Body of pancreas (tissue), 4 donors: Measurements from ENCODE around the gene KAT6B. TPM values are rescaled to one million over a fixed set of nuclear protein-coding genes. Genes with fewer than 3 reads are reported as not detected.

Source experiments
- ATAC-seq: fragments of 150-250 bp; one replicate; pipeline ENCODE4 v1.9.1; 2016
- DNase-seq, 4 donors: peaks; one replicate each; pipeline ENCODE4 v3.0.0-alpha.2; 2019
- H3K27ac ChIP-seq, 4 donors: fragments of 200-600 bp; sonication (generic); 1 replicate in 3 of 4; 2 replicates in 1 of 4; pipeline versions ENCODE4 v1.5.1 to v1.6.1; 2016 to 2019; ENCODE audit warnings: mild to moderate bottlenecking in 1 of 4, mixed read lengths in 1 of 4, moderate library complexity in 1 of 4
- H3K27me3 ChIP-seq, 2 donors: fragments of 200-600 bp; sonication (generic); one replicate each; pipeline ENCODE4 v1.6.0; 2016; ENCODE audit warnings: mild to moderate bottlenecking in 1 of 2
- H3K36me3 ChIP-seq, 2 donors: fragments of 200-600 bp; sonication (generic); replicated peaks in 1 of 2; 2 replicates each; pipeline ENCODE4 v1.5.1; 2016; ENCODE audit warnings: low read depth in 2 of 2; ENCODE audit not compliant: insufficient read depth in 1 of 2
- H3K4me1 ChIP-seq: fragments of 200-600 bp; sonication (generic); one replicate; pipeline ENCODE4 v1.6.0; 2016
- H3K4me3 ChIP-seq, 2 donors: fragments of 200-600 bp; sonication (generic); 1 replicate in 1 of 2; 2 replicates in 1 of 2; pipeline ENCODE4 v1.5.1; 2016 to 2019
- H3K9me3 ChIP-seq, 3 donors: fragments of 200-600 bp; sonication (generic); 1 replicate in 2 of 3; 2 replicates in 1 of 3; pipeline ENCODE4 v1.5.1; 2016
- POLR2A ChIP-seq, 3 donors: fragments of 450-650 bp; IDR thresholded peaks; one replicate each; pipeline ENCODE4 v1.6.1; 2016; ENCODE audit warnings: antibody characterized with exemption in 3 of 3, mild to moderate bottlenecking in 2 of 3
- WGBS, 2 donors: methylation state at CpG; one replicate each; pipeline ENCODE4 v1.1.5; 2017; 5-methylcytosine and 5-hydroxymethylcytosine counted together
- intact Hi-C: fragments of 100-400 bp; cut with DNase I; formaldehyde crosslinking; loops from one replicate; pipeline ENCODE4 v1.15.1; 2023
- total RNA-seq, 2 donors: library from RNA; depleted of rRNA; stranded (reverse); fragments of >200 nt; gene quantifications; one replicate each; pipeline ENCODE4 v1.1.0, GENCODE V29; 2016
- TF ChIP-seq, protein P1 (sequence below), 7 experiments: fragments of 450-650 bp in 4 of 7; fragments of 200-600 bp in 3 of 7; sonication (generic) in 3 of 7; IDR thresholded peaks; one replicate each; pipeline ENCODE4 v1.5.1; 2016 to 2019; ENCODE audit warnings: antibody characterized with exemption in 7 of 7

Gene KAT6B
- total RNA-seq, 2 donors from 2014 or later = 39.9 to 45.9 TPM

DNA sequence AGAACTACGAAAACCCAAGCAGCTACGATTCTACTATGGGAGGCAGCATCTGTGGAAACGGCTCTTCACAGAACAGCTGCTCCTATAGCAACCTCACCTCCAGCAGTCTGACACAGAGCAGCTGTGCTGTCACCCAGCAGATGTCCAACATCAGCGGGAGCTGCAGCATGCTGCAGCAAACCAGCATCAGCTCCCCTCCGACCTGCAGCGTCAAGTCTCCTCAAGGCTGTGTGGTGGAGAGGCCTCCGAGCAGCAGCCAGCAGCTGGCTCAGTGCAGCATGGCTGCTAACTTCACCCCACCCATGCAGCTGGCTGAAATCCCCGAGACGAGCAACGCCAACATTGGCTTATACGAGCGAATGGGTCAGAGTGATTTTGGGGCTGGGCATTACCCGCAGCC is 203.5 kb downstream of the KAT6B start:
- H3K4me1 ChIP-seq = peaks cover 6% of the 10 kb centered on the region
- WGBS, 2 donors = 91 to 94% methylated on average over 7 to 13 of the region's 13 CpGs
- TF ChIP-seq POLR2A (IDR thresholded peaks at IDR 0.05) = no peak
- TF ChIP-seq, protein P1, sequence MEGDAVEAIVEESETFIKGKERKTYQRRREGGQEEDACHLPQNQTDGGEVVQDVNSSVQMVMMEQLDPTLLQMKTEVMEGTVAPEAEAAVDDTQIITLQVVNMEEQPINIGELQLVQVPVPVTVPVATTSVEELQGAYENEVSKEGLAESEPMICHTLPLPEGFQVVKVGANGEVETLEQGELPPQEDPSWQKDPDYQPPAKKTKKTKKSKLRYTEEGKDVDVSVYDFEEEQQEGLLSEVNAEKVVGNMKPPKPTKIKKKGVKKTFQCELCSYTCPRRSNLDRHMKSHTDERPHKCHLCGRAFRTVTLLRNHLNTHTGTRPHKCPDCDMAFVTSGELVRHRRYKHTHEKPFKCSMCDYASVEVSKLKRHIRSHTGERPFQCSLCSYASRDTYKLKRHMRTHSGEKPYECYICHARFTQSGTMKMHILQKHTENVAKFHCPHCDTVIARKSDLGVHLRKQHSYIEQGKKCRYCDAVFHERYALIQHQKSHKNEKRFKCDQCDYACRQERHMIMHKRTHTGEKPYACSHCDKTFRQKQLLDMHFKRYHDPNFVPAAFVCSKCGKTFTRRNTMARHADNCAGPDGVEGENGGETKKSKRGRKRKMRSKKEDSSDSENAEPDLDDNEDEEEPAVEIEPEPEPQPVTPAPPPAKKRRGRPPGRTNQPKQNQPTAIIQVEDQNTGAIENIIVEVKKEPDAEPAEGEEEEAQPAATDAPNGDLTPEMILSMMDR (IDR thresholded peaks at IDR 0.05) = no peak
- ATAC-seq (no peak), DNase-seq (no peak)
- intact Hi-C loops = no loop called here
- H3K27ac ChIP-seq = no peak overlapping the region
- peaks cover 0 to 15% of the 10 kb centered on the region in 2 donors for H3K36me3 ChIP-seq
- H3K4me3 ChIP-seq = no peak overlapping the region
- H3K27me3 ChIP-seq = no peaks in the 10 kb centered on the region
- no peaks in the 10 kb centered on the region for H3K9me3 ChIP-seq

GRCh38 chr10:75030371-75030770 is 204.0 kb downstream of the KAT6B start:
- Histone ChIP-seq H3K36me3 (peaks cover 0 to 15% of the 10 kb centered on the region in 2 donors), H3K27me3 (no peaks in the 10 kb centered on the region), H3K9me3 (no peaks in the 10 kb centered on the region), H3K4me1 (peaks cover under 1% of the 10 kb centered on the region), H3K27ac (no peak overlapping the region), H3K4me3 (no peak overlapping the region)
- TF ChIP-seq POLR2A (IDR thresholded peaks at IDR 0.05) = no peak
- TF ChIP-seq, protein P1 (IDR thresholded peaks at IDR 0.05) = no peak
- intact Hi-C loops = no loop called here
- 95 to 97% methylated on average over 10 of the region's 10 CpGs for WGBS, 2 donors
- ATAC-seq (no peak), DNase-seq (no peak)

DNA sequence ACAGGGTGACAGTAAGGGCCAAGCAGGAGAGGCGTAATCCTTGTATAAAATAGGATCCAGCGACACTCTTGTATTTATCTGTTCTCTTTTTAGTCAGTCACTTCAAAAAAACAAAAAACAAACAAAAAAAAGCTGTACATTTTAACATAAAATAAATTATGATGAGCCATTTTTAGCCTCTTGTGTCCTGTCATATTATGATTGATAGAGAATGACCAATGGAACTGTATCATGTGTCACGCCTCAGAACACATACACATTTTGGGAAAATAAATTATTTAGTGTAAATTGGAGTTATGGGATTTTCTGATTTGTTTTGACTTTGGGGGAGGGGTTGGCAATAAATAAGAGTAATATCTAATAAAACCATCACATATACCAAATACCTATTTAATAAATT is 205.7 kb downstream of the KAT6B start:
- 99% methylated on average over 3 of the region's 3 CpGs for WGBS, 2 donors
- no peak for DNase-seq
- H3K27ac ChIP-seq = no peak overlapping the region
- intact Hi-C loops = no loop called here
- no peak overlapping the region for H3K4me3 ChIP-seq
- TF ChIP-seq, protein P1 (IDR thresholded peaks at IDR 0.05) = no peak
- TF ChIP-seq POLR2A (IDR thresholded peaks at IDR 0.05) = no peak
- no peaks in the 10 kb centered on the region for H3K27me3 ChIP-seq
- no peak for ATAC-seq
- no peaks in the 10 kb centered on the region for H3K4me1 ChIP-seq
- peaks cover 0 to 15% of the 10 kb centered on the region in 2 donors for H3K36me3 ChIP-seq
- no peaks in the 10 kb centered on the region for H3K9me3 ChIP-seq

GRCh38 chr10:75032813-75033212 is 206.4 kb downstream of the KAT6B start:
- ATAC-seq = no peak
- Histone ChIP-seq H3K4me1 (no peaks in the 10 kb centered on the region), H3K27ac (no peak overlapping the region), H3K27me3 (no peaks in the 10 kb centered on the region), H3K9me3 (no peaks in the 10 kb centered on the region), H3K36me3 (peaks cover 0 to 15% of the 10 kb centered on the region in 2 donors), H3K4me3 (no peak overlapping the region)
- DNase-seq = no peak
- WGBS, 2 donors = 82 to 86% methylated on average over 8 of the region's 8 CpGs
- no peak for TF ChIP-seq POLR2A (IDR thresholded peaks at IDR 0.05)
- TF ChIP-seq, protein P1 (IDR thresholded peaks at IDR 0.05) = no peak
- intact Hi-C loops = no loop called here

DNA sequence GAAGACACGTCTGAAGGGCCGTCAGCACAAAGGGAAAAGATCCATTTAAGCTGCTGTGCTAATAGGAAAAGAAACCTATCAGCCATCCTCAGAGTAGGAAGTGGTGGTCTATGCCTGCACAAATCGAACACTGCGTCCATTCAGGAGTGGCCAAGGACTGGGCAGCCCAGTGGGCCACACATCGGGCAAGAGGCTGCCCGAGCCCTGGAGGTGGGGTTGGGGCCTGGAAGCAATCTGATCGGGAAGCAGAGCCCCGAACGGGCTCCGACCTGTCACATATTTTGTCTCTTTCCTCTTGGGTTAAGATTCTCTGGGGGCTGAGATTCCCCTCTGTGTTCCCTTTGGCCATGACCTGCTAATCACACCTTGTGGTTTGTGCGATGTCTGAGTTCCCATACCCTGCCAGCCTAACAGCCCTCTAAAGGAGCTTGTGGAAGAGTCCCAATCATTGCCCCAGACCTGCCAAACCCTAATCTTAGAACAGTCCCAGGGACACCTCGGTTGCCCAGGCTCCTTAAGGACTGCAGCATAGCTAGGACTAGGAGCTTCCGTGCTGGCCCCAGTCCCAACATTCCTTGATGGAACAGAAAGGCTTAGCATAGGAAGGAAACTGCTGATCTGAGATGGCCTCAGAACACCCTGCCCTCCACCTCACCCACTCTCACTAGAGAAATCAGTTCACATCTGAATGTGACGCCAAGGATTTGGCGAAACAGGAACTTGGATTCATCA is 207.2 kb downstream of the KAT6B start:
- WGBS, 2 donors = 91 to 97% methylated on average over 12 to 15 of the region's 15 CpGs
- Histone ChIP-seq H3K36me3 (peaks cover 0 to 15% of the 10 kb centered on the region in 2 donors), H3K27me3 (no peaks in the 10 kb centered on the region), H3K9me3 (no peaks in the 10 kb centered on the region), H3K4me3 (no peak overlapping the region), H3K27ac (no peak overlapping the region), H3K4me1 (peaks cover 5% of the 10 kb centered on the region)
- DNase-seq = no peak
- no peak for TF ChIP-seq POLR2A (IDR thresholded peaks at IDR 0.05)
- TF ChIP-seq, protein P1 (IDR thresholded peaks at IDR 0.05) = no peak
- intact Hi-C loops = no loop called here
- no peak for ATAC-seq
